Neuron (in vitro differentiated cells): ENCODE results near the gene INSR.
"Not testable (repeated sequence)": the region's sequence is repeated elsewhere in the genome, so short reads cannot be mapped to it uniquely, and the experiment has no call there.

Experiments used
- H2AFZ ChIP-seq: one replicate; pipeline ENCODE4 v1.6.1; 2013; ENCODE audit warnings: low read depth, mild to moderate bottlenecking, inconsistent platforms, low read length, moderate library complexity
- H3K27me3 ChIP-seq: one replicate; pipeline ENCODE4 v1.6.1; 2013; ENCODE audit warnings: low read length; ENCODE audit not compliant: insufficient read depth
- H3K36me3 ChIP-seq: one replicate; pipeline ENCODE4 v1.6.1; 2013; ENCODE audit warnings: low read length; ENCODE audit not compliant: insufficient read depth
- H3K4me1 ChIP-seq: one replicate; pipeline ENCODE4 v1.6.1; 2013; ENCODE audit warnings: low read length; ENCODE audit not compliant: insufficient read depth
- H3K4me3 ChIP-seq: 2 replicates; pipeline ENCODE4 v1.5.1; 2013; ENCODE audit warnings: mild to moderate bottlenecking, low read length, moderate library complexity
- H3K9me3 ChIP-seq: one replicate; pipeline ENCODE4 v1.6.1; 2013; ENCODE audit warnings: low read length

INSR gene

DNA sequence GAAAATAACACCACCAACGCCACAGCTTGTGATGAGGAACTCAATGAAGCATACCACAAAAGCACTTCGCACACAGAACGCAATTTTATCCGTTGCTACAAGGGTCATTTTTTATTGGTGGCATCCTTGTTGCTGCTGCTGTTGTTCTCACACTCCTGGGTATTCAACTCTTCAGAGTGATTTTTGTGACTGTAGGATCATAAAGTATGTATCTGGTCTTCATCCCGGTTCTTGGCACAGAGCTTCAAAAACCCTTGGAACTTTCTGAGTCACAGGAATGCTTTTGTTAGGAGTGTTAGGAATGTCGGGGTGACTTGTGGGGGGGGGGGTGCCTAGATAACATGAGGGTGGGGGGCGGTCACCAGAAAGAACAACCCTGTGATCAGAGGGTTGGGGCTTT, 116.3 kb downstream of the INSR start:
- Histone ChIP-seq H3K4me1 (no peaks in the 10 kb centered on the region), H3K36me3 (peaks cover 6% of the 10 kb centered on the region), H3K4me3 (no peak overlapping the region), H3K27me3 (no peaks in the 10 kb centered on the region), H3K9me3 (peaks cover 6% of the 10 kb centered on the region), H2AFZ (no peak overlapping the region)

DNA sequence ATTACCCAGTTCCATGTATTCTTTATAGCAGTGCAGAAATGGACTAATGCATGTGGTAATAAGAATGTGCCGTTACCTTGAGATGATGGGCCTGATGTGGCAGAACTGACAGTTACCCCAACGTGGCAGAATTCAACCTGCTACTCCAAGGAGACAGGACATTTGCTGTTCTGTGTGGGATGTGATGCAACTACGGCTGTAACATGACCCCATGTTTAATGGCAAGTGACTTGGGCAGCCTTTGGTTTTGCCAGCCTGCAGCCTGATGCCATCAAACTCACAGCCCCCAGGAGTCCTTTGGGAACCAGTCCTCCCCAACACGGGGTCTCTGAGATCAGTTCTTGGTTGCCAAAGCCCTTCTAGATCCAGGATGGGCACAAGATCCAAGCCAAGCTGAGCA, 117.4 kb downstream of the INSR start:
- Histone ChIP-seq H3K27me3 (no peaks in the 10 kb centered on the region), H3K9me3 (peaks cover 6% of the 10 kb centered on the region), H3K4me1 (no peaks in the 10 kb centered on the region), H3K36me3 (peaks cover 11% of the 10 kb centered on the region), H3K4me3 (no peak overlapping the region), H2AFZ (no peak overlapping the region)

DNA sequence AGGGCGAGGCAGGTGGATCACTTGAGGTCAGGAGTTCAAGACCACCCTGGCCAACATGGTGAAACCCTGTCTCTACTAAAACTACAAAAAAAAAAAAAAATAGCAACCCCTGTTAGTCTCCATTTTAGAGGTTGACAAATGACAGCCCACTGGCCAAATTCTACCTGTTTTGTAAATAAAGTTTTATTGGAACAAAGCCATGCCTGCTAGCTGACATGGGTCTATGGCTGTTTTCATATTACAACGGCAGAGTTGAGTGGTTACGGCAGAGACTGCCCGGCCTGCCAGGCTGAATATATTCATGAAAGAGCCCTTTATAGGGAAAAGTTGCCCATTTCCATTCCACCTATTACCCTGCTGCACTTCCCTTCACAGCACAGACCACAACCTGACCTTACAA, 121.4 kb downstream of the INSR start:
- no peaks in the 10 kb centered on the region for H3K4me1 ChIP-seq
- H2AFZ ChIP-seq: no peak overlapping the region
- H3K27me3 ChIP-seq: no peaks in the 10 kb centered on the region
- H3K4me3 ChIP-seq: no peak overlapping the region
- H3K9me3 ChIP-seq: peaks cover 20% of the 10 kb centered on the region
- peaks cover 25% of the 10 kb centered on the region for H3K36me3 ChIP-seq

DNA sequence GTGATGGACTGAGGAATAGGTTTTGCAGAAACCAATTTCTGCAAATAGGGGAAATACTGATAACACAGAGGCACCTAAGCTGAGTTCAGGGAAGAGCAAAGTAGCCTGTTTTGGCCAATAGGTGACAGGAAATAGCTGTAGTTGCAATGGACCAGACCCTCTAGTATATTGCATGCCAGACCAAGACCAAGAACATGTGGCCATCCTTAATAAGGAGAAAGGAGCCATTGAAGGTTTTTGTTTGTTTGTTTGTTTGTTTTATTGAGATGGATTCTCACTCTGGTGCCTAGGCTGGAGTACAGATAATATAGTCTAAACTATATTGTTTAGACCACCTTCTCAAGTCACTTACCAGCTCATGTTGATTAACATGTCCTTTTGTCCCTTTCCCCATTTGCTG, 123.2 kb downstream of the INSR start:
- Histone ChIP-seq H3K9me3 (peaks cover 18% of the 10 kb centered on the region), H3K27me3 (no peaks in the 10 kb centered on the region), H3K4me1 (no peaks in the 10 kb centered on the region), H3K36me3 (peaks cover 37% of the 10 kb centered on the region), H3K4me3 (no peak overlapping the region), H2AFZ (no peak overlapping the region)

DNA sequence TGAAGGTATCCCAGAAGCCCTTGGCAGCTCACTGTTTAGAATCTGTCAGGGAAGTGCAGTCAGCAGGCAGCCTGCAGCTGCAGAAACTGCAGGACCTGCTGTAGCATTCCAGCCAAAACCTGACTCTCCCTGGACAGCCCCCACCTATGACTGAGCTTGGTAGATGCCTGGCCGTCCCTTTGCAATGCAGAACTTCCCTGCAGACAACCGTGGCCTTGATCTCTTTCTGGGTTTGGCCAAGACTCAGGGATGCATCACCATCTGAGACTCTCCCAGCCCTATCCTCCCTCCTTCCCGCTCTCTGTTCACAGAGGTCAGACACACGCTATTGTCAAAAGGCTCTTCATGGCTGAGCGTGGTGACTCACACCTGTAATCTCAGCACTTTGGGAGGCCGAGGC, 125.3 kb downstream of the INSR start:
- H3K9me3 ChIP-seq: peaks cover 18% of the 10 kb centered on the region
- no peak overlapping the region for H3K4me3 ChIP-seq
- H2AFZ ChIP-seq: no peak overlapping the region
- no peaks in the 10 kb centered on the region for H3K4me1 ChIP-seq
- H3K36me3 ChIP-seq: peaks cover 41% of the 10 kb centered on the region
- no peaks in the 10 kb centered on the region for H3K27me3 ChIP-seq

DNA sequence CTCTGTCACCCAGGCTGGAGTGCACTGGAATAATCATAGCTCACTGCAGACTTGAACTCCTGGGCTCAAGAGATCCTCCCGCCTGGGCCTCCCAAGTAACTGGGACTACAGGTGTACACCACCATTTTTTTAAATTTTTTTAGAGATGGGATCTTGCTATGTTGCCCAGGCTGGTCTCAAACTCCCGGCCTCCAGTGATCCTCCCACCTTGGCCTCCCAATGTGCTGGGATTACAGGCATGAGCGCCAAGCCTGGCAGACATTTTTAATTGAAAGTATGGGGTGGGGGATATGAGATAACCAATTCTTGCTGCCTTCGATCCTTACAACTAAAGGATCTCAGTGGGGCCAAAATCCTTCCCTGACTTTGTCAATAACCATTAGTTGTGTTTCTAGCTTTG, 132.9 kb downstream of the INSR start:
- no peak overlapping the region for H3K4me3 ChIP-seq
- H3K9me3 ChIP-seq: peaks cover 3% of the 10 kb centered on the region
- H3K36me3 ChIP-seq: peaks cover 33% of the 10 kb centered on the region
- H3K4me1 ChIP-seq: no peaks in the 10 kb centered on the region
- no peak overlapping the region for H2AFZ ChIP-seq
- no peaks in the 10 kb centered on the region for H3K27me3 ChIP-seq

DNA sequence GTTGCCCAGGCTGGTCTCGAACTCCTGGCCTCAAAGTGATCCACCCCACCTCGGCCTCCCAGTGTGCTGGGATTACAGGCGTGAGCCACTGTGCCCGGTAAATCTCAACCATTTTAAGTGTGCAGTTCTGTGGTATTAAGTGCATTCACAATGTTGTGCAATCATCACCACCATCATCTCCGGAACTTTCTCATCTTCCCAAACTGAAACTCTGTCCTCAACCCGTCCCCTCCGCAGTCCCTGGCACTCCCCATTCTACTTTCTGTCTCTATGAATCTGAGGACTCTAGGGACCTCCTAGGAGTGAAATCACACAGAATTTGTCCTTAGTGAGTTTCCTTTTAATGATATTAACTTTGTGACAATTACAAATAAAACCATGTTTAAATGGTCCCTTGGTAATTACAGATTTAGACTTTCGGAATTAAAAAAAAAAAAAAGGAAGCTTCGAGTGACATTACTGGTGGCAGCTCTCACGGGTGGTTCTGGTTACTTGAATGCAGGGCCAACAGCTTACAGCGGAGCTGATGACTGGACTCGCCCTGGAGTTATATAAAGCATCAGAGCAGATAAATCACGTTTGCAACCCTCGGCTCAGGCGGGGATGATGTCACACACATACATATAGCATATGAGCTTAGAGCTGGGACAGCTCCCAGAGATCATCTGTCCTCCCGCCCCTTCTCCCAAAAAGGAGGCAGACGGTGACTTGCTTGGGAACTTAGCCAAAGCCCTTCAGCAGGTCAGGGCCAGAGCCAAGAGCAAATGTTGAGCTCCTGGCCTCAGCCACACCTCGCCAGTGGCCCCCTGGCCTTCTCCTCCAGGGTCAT, 134.9 kb downstream of the INSR start:
- no peaks in the 10 kb centered on the region for H3K27me3 ChIP-seq
- peaks cover 24% of the 10 kb centered on the region for H3K36me3 ChIP-seq
- H2AFZ ChIP-seq: no peak overlapping the region
- no peaks in the 10 kb centered on the region for H3K4me1 ChIP-seq
- no peak overlapping the region for H3K4me3 ChIP-seq
- H3K9me3 ChIP-seq: peaks cover 3% of the 10 kb centered on the region

DNA sequence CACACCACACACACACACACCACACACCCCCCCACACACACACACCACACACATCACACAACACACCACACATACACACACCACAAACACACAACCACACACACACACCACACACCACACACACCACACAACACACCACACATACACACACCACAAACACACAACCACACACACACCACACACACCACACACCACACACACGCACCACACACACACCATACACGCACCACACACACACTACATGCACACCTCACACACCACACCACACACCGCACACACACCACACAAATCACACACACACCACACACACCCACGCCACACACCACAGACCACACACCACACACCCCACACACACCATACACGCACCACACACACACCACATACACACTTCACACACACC, 141.2 kb downstream of the INSR start:
- H3K4me3 ChIP-seq: no peak overlapping the region
- no peaks in the 10 kb centered on the region for H3K27me3 ChIP-seq
- H3K4me1 ChIP-seq: no peaks in the 10 kb centered on the region
- H3K36me3 ChIP-seq: peaks cover 9% of the 10 kb centered on the region
- H2AFZ ChIP-seq: no peak overlapping the region
- no peaks in the 10 kb centered on the region for H3K9me3 ChIP-seq

DNA sequence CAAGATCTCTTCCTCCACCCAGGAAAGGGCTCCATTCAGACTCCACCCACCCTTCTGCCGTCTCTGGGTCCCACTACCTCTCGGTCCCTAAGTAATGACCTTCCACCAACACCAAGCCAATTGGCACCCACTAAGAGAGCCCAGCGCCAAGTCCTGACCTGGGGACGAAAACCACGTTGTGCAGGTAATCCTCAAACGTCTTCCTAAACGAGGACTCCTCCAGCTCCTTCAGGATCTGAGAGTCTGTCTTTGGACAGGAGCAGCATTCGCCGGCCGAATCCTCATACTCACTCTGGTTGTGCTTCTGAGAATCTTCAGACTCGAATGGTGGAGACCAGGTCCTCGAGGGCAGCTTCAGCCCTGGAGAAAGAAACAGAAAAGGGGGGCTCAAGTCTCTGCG, 141.6 kb downstream of the INSR start:
- Histone ChIP-seq H3K4me3 (no peak overlapping the region), H3K27me3 (no peaks in the 10 kb centered on the region), H3K9me3 (no peaks in the 10 kb centered on the region), H3K4me1 (no peaks in the 10 kb centered on the region), H2AFZ (no peak overlapping the region), H3K36me3 (peaks cover 7% of the 10 kb centered on the region)

DNA sequence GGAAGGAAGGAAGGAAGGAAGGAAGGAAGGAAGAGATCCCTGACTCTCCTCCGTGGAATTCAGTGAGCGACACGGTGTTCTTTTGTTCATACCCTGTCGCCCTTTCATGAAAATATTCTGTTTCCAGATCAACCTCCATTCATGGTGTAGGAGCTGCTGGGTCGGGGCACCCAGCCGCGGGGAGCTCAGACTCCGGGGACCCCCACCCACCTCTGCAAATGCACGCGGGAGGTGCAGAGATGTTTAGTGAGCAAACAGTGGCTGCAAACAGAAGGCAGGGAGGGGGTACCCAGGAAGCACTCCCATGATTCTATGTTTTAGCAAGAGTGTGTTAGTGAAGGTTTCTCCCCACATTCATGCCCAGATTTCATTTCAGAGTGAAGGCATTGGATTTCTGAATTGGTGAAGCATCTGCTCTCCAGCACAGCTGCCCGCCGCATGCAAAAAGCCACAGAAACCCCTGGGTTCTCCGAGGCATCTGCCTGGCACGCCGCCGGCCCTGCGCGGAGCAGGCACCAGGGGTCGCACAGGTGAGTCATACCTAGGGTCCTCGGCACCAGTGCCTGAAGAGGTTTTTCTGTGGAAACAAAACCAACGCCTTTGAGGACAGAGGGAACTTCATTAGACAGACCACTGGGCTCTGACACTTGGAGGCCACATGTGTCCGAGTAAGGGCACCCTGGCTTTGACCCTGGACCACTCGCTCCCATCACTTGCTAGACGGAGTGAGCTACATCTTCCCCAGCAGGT, 144.1 kb downstream of the INSR start:
- no peak overlapping the region for H3K4me3 ChIP-seq
- no peak overlapping the region for H2AFZ ChIP-seq
- H3K27me3 ChIP-seq: no peaks in the 10 kb centered on the region
- H3K36me3 ChIP-seq: peaks cover 5% of the 10 kb centered on the region
- peaks cover 3% of the 10 kb centered on the region for H3K9me3 ChIP-seq
- no peaks in the 10 kb centered on the region for H3K4me1 ChIP-seq

DNA sequence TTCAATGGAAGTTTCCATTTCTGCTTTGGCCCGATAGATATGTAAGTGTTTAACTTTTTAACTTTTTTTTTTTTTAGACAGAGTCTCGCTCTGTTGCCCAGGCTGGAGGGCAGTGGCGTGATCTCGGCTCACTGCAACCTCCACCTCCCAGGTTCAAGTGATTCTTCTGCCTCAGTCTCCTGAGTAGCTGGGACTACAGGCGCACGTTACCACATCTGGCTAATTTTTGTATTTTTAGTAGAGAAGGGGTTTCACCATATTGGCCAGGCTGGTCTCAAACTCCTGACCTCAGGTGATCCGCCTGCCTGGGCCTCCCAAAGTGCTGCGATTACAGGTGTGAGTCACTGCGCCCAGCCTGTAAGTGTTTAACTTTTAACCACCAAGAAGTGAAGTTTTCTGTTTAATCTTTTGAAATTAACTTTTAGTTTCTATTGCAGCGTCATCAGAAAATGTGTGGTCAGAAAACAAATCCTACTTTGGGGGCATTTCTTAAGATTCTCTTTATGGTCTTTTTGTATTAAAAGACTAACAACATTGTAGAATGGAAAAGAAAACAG, 147.0 kb downstream of the INSR start:
- H3K27me3 ChIP-seq, H3K9me3 ChIP-seq, H2AFZ ChIP-seq, H3K4me1 ChIP-seq, H3K4me3 ChIP-seq: not testable (repeated sequence)
- peaks cover 14% of the 10 kb centered on the region for H3K36me3 ChIP-seq

DNA sequence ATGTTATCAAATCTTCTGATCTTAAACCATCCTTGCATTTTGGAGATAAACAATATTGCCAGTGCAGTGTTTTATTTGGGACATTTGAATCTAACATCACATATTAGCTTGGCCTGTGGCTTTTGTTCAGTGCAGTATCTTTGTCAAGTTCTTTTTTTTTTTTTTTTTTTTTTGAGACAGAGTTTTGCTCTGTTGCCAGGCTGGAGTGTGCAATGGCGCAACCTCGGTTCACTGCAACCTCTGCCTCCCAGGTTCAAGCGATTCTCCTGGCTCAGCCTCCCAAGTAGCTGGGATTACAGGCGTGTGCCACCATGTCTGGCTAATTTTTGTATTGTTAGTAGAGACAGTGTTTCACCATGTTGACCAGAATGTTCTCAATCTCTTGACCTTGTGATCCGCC, 148.1 kb downstream of the INSR start:
- H3K4me3 ChIP-seq, H2AFZ ChIP-seq, H3K4me1 ChIP-seq: not testable (repeated sequence)

DNA sequence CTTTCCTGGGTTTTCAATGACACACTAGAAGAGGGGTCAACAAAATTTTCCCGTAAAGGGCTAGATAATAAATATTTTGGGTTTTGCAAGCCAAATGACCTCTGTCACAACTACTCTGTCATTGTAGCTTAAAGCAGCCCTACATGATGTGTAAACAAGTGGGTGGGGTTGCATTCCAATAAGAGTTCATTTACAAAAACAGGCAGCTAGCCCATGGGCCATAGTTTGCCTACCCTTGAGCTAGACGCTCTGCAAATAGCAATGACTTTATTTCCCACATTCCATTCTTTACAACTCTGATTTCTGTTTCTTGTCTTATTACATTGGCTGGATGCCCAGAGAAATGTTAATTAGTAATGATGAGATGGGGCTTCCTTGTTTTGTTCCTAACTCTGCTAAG, 148.7 kb downstream of the INSR start:
- no peaks in the 10 kb centered on the region for H3K27me3 ChIP-seq
- no peak overlapping the region for H2AFZ ChIP-seq
- no peak overlapping the region for H3K4me3 ChIP-seq
- H3K36me3 ChIP-seq: peaks cover 18% of the 10 kb centered on the region
- H3K4me1 ChIP-seq: no peaks in the 10 kb centered on the region
- H3K9me3 ChIP-seq: peaks cover 16% of the 10 kb centered on the region

More for the DNA sequence above, 148.1 kb downstream of the INSR start:
- H3K36me3 ChIP-seq: peaks cover 16% of the 10 kb centered on the region
- H3K27me3 ChIP-seq: not testable (repeated sequence)
- peaks cover 16% of the 10 kb centered on the region for H3K9me3 ChIP-seq
